SH-SY5Y (cell line): Measurements from ENCODE around the gene DIP2C.

Experiments used
- GATA2 ChIP-seq: IDR thresholded peaks from 2 replicates; pipeline ENCODE4 v1.6.1; 2011; ENCODE audit warnings: mild to moderate bottlenecking, low read depth, low read length
- GATA3 ChIP-seq: IDR thresholded peaks from 2 replicates; pipeline ENCODE4 v1.6.1; 2011; ENCODE audit warnings: low read depth, mild to moderate bottlenecking, low read length, moderate library complexity

DNA sequence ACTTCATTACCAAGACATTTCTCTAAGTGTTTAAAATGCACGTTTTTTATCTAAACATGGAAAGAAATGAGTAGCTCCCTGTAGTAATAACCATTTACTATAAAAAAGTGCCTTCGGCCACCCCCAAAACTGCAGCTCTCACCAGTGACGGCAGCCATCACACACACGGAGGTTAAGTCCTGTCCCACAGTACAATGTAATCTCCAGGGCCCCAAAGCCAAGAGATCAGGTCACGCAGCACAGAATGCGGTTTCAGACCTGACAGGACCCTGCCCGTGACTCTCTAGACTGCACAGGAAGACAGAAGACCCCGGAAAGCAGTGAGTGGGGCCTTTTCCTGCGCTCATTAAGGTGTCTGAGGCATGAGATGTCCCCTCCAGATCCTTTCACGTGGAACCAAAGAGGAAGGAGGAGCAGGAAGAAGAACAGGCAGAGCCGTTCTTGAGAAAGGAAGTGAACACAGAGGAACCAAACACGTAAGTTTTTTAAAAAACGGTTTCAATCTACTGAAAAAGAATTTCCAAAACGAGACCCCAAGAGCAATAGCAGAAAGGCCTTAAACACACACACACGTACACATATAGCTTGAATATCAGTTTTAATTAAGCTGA lies 428.5 kb downstream of the DIP2C start:
- TF ChIP-seq GATA2: no peak
- no peak for TF ChIP-seq GATA3
